NCI-H128 (cell line): ENCODE results near the gene BRD3OS.

ENCODE experiments used
- DNase-seq: peaks from one replicate; lab custom pipeline; 2025; ENCODE audit not compliant: unreplicated experiment; lab: John Stamatoyannopoulos, UW

BRD3OS gene, protein sequence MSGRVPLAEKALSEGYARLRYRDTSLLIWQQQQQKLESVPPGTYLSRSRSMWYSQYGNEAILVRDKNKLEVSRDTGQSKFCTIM

DNA sequence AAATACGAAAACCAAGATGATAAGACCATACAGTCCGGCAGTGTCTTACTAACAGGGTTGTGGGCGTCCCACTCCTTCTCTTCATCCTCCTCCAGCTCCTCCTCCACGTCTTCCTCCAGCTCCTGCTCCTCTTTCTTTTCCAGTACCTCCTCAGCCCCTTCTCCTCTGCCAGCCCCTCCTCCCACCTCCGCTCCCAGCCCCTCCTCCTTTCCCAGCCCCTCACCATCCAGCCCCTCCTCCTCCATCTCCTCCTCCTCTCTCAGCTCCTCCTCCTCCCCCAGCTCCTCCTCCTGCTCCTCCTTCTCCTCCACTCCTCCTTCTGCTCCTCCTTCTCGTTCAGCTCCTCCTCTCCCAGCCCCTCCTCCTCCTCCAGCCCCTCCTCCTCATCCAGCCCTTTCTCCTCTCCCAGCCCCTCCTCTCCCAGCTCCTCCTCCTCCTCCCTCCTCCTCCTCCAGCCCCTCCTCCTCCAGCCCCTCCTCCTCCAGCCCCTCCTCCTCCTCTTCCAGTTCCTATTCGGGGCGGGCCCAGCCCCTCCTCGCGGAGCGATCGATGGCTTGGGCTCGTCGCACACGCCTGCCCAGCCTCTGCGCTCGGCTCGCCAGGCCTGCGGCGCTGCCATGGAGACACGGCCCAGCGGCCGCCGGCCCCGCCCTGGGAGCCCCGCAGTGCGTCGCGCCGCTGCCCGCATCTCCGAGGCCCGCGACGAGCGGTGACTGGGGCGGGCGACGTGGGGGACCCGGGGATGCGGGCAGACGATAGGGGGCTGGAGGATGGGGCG, at the start of gene BRD3OS:
Gene BRD3OS (plus strand): TSS at position 654 of the 778 bp plus-strand sequence. CDS start 1,267 bp downstream, outside the sequence.
- peak; percentile 93 for DNase-seq

DNA sequence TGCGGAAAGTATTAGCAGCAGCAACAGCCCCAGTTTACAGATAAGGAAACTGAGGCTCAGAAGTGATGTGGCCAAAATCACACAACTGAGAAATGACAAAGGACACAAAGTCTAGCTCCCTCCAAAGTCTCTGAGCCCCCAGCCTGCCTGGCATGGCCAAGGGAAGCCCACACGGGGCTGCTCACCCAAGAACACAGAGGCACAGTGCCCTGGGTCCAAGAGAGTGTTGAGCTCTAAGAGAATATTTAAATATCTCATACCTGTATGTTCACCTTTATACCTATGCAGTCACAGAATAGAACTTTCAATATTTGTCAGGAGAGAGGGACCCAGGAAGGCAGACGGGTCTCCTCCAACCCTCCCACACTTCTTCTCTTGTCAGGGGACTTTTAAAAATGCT, 49.8 kb upstream of the BRD3OS start:
- DNase-seq, result no peak

DNA sequence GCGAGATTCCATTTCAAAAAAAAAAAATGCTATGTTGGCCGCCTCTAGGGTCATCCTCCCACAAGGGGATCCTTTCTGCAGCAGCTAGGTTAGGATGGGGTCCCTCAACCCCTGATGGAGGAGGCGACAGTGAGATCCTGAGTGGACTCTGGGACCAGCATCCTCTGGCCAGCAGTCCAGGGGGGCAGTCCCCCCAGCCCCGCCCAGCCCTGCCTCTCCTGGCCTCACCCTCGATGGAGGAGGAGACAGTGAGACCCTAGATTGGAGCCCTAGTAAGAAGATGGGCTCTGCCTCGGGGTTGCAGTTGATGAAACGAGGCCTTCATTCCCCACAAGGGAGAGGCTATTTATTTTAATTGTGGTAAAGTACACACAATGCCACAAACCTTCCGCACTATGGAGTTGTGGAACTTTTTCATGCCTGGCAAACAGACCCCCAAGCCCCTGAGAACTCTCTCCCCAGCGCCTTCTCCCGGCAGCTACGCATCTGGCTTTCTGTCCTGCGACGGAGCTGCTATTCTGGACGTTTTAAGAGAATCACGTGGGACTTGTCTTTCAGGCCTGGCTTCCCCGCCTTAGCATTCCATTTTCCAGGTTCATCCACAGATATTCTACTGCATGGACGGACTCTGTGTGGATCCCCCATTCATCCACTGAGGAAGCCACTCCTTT, 49.0 kb upstream of the BRD3OS start:
- no peak for DNase-seq

DNA sequence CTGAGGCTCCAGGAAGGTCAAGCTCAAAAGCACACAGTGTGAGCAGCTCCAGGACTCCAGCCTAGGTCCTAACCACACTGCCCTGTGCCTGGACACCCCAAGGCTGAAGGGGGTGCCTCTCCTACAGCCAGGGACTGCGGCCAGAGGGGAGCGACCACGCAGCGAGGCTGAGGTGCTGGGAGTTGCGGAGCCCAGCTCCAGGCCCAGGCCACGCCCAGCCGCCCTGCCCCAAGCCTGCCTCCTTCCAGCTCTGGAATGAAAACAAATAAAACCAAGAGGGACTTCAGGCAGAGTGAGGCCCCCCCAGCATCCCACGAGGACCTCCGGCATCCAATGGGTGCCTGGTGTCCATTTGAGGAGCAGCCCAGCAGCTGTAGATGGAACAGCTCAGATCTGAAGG, 48.4 kb upstream of the BRD3OS start:
- no peak for DNase-seq

DNA sequence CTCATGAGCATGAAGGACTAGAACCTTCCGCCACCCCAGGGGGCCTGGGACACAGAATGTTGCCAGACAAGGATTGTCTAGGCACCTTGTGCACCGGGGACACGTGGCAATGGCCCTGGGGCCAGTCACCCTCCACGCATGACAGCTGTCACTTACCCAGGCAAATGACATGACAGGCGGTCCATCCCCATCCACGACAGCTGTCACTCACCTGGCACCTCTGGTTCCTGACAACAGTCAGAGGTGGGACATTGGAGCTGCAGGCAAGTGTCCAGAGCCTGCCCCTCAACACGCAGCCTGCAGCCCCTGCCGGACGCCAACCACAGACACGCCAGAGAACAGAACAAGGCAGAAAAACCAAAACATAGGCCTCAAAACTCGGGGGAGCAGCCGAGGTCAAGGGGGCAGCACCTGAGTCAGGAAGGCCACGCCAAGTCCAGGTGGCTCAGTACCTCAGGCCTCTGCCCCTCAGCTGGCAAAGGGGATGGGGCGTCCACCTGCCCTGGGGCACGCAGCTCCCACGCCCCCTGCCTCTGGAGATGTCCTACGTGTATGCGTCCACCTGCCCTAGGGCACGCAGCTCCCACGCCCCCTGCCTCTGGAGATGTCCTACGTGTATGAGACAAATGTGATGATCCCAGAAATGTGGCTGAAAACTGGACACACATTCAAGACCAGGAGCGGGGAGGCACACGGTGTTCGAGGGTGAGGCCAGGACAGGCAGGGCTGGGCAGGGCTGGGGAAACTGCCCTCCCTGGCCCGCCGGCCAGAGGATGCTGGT, 47.7 kb upstream of the BRD3OS start:
- no peak for DNase-seq

DNA sequence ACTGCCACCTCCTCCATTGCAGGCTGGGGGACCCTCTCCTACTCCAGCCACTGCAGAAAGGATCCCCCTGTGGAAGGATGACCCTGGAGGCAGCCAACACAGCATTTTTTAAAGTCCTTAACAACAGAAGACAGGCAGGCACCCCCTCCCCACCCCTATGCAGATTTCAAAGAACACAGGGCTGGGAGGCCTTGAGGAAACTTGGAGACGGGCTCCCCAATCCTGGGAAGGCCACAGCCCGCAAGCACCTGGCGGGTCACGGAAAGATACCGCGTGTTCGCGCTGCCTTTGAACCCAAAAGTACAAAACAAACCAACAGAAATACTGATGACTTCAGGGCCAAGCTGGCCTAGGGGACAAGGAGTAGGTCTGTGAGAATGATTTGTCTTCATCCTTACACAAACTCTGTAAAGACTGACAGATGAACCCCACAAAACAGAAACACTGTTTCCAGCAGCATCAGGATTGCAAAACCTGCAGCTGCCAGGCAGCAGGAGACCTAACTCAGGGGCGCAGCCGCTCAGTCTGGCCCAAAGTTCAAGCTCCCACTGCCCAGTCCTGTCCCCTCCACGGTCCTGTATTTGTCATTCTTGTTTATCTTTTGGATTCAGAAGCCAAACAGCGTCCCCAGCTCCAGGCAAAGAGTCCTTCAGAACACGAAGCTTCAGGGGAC, 46.9 kb upstream of the BRD3OS start:
- no peak for DNase-seq

DNA sequence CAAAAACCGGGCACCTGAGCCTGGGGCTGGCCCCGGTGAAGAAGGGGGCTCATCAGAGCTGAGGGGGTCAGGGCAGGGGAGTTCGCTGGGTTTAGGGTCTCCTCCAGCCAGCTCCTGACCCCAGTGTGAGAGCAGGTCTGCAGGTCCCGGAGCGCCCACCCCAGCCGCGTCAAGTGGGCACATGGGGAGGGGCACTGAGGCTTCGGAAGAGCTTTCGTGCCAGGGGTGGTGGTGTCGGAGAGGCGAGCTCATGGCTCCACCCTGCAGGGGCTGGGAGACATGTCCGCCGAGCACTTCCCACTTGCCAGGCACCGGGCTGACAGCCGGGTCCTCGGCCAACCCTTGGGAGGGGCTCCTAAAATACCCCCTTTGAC, 46.4 kb upstream of the BRD3OS start:
- DNase-seq, result no peak

DNA sequence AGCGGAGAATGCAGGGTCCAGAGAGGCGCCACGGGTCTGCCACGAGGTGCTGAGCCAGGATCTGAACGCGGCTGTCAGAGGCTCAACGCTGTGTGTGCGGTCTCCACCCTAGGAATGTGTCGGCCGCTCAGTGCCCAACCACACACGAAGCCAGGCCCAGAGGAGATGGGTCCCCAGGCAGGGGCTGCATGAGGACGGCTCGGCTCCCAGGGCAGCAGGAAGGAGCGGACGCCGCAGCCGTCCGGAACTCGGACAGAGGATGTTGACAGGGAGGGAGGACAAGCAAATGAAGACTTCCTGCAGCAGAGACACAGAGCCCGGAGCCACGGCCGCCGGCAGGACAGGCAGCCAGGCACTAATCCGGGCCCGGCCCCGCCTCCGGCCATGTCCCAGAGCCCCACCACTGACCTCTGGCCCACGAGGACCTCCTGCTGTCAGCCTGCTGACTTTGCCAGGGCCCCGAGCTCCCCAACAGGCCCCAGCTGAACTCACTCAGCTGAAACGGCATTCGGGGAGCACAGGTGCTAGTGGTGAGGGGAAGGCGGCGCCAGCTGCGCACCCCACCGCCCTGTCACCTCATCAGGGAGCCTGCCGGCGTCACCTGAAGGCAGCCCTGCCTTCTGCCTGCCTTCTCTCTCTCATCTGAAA, 45.9 kb upstream of the BRD3OS start:
- DNase-seq, result no peak

DNA sequence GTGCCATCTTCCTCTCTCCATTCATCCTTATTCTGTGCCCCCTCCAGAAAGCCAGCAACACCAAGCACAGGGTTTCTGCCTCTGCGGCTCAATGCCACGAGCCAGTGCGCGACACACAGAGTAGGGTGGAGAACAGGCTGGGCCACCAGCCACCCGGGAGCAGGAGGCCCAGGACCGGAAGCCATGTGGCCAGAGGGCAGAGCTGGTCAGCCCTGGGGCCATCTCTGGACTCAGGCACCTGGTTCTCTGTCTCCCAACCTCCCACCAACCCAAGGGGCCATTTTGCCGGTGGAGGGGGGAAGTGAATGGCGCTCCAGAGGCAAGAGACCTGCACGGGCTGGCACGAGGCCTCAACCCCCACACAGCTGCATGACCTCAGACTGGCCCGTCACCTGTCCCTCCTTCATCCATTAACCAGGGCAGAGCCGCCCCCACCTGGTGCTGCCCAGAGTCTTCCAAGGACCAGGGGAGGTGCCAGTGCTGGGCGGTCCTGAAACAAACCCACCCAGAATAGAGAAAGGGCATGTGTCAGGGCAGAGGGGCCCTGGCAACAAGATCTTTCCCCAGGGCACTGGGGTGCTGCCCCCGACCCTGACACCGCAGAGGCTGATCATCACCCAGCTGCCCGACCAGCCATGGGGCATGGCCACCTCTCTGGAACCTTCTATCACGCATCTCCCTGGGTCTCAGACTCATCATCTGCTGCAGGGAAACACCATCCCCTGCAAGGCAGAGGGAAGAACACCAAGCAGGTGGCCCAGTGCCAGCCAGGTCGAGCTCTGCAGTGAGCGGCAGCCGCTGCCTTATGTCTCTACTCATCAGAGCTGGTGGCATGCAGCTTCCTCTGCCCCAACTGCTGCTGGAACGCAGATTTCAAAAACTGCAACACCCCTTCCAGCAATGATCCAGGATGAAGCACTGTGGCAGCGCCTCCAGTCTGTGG, 45.1 kb upstream of the BRD3OS start:
- no peak for DNase-seq

DNA sequence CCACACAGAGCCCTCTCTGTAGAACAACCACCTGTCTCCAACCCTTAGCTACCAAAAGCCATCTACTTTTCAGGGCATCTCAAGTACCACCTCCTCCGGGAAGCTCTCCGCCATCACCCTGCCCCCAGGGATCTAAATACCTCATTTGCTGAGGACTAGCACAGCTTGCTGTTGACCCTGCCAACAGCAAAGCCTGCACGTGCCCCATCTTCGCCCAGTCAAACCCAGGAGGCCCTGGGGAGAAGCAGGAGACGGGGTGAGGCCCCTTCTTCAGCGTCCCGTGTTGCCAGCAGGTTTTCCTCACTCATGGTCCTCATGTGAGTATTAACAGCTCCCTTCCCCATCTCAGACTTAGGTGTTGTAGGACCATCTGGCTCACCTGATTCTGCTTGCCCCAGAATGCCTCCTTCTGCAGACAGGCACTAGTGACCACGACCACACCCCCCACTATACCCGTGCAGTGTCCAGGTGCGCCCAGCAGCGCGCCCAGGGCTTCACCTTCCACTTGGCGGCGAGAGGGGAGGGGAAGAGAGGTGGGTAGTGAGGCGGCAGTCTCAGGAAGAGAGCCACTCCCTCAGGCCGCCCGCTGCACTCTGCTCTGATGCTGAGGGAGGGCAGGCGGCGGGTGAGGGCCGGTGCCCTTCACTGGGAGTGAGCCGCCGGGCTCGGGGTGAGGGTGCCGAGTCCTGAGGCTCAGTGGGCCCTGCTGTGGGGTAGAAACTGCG, 44.3 kb upstream of the BRD3OS start:
- DNase-seq, result no peak

DNA sequence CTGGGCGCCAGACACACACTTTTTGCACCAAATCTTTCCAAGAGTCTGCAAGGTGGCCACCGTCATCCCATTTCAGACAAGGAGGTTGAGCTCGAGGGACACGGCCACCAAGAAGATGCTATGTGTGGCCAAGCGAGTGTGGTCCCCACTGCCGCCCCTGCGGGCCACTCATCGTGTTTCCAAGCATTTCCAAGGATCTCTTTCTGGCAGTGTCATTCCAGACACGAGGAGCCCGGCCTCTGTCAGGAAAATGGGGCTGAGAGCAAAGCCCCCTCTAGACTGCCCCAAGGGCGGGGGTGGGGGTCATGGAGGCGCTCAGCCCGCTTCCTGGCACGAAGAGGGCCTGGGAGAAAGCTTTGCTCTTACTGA, 43.7 kb upstream of the BRD3OS start:
- DNase-seq, result no peak

DNA sequence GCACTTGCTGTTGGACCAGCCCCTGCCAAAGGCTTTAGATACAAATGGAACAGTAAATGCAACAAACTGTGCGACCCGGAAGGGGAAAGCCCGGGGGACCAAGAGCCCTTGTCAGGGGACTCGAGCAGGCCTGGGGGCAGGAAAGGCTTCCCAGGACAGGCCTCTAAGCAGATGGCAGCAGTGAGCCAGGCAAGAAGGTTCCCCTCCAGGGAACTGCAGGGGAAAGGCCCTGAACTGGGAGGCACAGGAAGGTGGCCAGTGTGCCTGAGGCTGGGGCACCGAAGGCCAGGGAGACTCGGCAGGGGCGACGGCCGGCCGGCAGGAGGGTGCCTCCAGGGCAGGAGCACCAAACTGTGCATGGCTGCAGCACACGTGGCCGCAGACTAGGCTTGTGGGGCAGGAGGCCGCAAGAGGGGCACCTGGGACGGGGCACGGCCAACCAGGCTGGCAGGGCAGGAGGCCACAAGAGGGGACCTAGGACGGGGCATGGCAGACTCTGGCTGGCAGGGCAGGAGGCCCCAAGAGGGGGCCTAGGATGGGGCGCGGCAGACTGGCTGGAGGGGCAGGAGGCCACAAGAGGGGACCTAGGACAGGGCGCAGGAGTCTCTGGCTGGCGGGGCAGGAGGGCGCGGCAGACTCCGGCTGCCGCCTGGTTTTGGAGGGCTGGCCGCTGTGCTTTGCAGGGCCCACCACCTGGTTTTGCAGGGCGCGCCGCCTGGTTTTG, 43.2 kb upstream of the BRD3OS start:
- no peak for DNase-seq

DNA sequence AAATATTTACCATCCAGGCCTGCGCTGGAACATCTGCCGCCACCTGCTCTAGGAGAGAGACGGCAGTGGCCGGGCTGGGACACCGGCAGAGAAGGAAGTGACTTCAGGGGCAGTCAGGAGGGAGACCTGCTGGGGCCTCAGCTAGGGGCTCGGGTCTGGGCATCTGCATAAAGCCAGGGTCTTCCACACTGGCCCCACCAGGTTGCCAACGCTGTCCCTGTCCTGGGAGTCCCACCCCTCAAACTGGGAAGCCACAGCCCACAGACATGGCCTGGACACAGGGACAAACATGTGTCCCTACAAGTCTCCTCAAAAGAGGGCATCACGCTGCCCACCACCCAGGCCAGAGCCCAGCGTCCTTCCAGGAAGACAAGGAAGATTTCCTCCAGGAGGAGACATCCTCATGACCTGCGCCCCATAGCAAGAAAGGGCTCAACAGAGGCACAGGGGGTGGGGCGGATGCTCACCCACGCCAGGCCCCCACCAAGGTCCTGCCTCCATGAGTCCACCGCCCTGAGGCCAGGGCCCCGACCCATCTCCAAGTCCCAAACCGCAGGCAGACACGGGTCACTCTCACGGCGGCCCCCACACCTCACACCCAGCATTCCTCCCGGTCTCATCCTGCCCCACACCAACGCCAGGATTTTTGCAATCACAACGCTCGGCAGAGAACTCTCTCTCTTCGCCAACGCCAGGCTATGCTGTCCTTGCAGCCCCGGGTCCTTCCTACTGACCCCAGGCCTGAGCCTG, 42.1 kb upstream of the BRD3OS start:
- DNase-seq, result no peak

DNA sequence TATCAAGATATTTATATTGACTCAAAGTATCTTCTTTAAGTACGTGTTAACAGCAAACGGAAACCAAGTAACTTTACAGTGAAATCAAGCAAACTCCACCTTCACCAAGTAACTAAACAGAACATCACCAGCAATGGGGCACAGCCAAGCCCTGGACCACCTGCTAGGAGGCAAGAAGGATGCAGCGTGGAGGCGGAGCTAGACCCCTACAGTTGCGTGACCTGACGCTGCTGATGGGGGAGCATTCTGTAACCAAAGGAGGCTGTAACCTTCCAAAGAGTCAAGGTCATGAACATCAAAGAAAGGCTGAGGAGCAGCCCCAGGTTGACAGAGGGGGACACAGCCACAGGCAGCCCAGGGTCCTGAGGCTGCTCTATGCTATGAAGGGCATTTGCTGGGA, 39.2 kb upstream of the BRD3OS start:
- DNase-seq, result no peak

DNA sequence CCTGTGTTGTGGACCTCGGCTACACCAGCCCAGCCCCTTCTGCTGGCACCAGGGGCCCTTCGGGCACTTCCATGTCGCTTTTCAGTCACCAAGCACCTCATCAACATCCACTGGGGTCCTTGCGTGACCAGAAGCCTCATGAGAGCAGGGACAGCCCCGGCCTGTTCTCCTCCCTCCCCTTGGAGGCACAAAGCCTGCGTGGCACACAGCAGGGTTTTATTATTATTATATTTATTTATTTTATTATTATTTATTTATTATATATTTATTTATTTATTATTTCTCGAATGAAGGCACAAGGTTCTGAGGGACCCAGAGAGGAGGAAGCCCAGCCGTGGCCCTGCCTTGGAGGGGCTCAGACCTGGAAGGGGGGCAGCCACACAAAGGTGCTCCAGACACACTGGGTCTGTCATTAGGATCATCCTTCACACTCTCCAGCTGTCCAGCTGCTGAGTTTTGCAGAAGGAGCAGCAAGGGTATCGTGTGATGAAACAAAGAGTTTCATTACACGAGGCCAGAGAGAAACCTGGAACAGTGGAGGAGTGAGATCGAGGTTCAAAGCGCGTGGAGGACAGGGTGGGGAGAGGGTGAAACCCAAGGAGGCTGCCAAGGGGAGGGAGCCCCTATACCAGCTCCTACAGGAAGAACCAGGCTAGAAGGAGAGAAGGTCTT, 38.4 kb upstream of the BRD3OS start:
- DNase-seq, result no peak

DNA sequence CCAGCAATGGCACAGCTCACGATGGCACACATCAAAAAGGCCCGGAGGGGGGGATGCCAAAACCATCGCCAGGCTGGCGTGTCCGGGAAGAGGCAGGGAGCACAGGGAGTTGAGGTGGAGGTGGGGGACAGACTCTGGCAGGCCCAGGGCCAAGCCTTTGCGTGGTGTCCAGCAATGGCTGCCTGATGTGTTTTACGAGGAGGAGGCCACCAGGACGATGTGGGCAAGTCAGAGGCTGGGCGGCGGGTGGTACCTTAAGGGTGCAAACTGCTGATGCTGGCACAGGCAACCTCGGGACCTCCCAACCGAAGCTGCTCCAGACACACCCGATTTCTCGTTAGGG, 37.9 kb upstream of the BRD3OS start:
- DNase-seq, result no peak

DNA sequence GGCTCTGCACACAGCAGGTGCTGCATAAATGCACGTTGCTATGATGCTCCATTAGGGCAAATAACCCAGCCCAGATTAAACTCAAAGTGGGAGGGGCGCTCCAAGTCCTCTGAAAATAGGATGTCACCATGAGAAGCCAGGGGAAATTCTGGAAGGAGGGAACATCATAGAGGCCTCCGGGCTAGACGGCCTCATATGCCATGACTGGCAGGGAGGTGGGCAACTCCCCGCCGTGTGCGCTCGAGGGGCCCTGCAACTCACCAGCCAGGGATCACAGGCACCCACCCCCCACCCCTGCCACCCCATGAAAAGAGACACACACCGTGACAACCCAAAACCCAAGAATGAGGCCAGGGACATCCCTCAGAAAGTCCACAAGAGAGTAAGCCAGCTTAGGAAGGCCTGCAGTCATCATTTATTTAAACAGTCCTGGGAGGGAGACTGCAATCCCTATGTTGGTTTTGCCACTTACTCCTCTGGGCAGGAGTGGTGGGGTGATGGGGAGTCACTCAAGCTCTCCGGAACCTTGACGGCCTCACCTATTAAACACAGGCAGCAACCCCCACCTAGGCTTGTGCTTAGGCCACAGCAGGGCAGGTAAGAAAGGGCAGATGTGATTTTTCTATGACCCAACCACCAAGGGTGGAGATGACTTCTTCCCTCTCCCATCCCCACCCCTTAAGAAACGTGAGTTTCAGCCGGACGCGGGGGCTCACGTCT, 37.2 kb upstream of the BRD3OS start:
- DNase-seq, result no peak
